ENCODE measurements around the gene NCAPD3.

The NCAPD3 gene

DNA sequence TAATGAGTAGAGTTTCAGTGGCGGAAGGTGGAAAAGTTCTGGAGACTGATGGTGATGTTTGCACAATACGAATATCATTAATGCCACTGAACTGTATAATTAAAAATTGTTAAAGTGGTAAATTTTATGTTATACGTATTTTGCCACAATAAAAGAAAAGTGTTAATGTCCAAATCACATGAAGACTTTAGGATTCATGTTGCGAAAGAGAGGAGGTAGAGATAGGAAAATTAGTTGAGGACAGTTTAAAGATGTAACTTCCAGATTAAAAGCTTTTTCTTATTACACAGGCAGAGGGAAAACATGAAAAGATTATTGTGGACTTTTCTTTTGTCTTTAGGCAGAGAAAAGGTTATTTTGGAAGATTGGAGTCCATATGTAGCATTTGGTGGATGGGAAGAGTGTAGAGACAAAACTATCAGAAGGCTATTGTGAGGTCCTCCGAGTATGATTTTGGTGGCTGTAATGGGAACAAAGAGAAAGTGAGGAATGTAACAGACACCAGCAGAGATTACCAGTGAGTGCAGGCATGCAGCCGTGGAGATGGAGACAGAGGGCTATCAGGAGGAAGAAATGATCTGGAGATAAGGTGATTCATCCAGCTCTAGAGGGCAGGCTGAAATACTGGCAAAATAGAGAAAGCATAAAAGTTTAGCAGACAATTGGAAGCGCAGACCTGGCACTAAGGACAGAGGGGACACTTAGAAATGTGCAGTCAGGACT lies 13.2 kb upstream of the NCAPD3 start:
- TF ChIP-seq, protein P1, sequence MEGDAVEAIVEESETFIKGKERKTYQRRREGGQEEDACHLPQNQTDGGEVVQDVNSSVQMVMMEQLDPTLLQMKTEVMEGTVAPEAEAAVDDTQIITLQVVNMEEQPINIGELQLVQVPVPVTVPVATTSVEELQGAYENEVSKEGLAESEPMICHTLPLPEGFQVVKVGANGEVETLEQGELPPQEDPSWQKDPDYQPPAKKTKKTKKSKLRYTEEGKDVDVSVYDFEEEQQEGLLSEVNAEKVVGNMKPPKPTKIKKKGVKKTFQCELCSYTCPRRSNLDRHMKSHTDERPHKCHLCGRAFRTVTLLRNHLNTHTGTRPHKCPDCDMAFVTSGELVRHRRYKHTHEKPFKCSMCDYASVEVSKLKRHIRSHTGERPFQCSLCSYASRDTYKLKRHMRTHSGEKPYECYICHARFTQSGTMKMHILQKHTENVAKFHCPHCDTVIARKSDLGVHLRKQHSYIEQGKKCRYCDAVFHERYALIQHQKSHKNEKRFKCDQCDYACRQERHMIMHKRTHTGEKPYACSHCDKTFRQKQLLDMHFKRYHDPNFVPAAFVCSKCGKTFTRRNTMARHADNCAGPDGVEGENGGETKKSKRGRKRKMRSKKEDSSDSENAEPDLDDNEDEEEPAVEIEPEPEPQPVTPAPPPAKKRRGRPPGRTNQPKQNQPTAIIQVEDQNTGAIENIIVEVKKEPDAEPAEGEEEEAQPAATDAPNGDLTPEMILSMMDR (IDR thresholded peaks at IDR 0.05; ENCODE audit: control insufficient read depth, insufficient read depth, low read depth, low read length, missing control alignments): no peak
- no peak overlapping the region for H3K4me3 ChIP-seq (ENCODE audit: control insufficient read depth, low read depth, low read length)
- no peak for DNase-seq (ENCODE audit: low read depth)

DNA sequence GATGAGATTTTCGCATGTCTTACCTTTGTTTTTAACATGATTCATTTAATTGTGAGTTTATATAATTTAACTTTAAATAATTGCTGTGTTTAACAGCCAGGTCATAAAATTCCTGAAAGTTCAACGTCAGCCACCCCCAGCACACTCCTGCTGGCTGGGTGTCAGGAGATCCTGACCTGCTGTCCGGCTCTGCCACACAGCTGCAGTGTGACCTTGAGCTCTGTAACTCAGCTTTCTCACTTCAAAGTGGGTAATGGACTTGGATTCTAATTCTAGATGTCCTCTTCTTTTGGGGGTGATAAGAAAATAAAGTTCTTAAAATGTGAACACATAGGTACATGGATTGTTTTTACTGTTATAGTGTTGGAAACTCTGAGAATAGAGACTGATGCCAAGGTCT lies 11.6 kb upstream of the NCAPD3 start:
- H3K4me3 ChIP-seq (ENCODE audit: control insufficient read depth, low read depth, low read length): no peak overlapping the region
- TF ChIP-seq, protein P1 (IDR thresholded peaks at IDR 0.05; ENCODE audit: control insufficient read depth, insufficient read depth, low read depth, low read length, missing control alignments): no peak
- no peak for DNase-seq (ENCODE audit: low read depth)

DNA sequence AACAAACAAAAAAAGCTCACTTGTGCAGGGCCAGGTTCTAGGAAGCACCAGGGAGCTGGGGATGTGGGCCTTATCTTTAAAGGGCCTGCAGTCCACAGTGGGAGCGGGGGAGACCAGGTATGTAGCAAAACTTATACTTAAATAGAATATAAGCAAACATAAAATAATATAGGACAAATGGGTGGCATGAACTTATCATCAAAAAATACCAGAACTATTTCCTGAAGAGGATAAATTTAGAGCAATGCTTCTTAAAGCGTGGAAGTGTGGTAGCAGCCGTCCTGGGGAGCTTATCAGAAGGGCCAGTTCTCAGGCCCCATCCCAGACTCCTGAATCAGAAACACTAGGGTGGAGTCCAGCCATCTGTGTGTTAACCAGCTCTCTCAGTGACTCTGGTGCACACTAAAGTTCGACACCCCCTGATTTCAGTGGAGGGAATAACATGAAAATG lies 10.0 kb upstream of the NCAPD3 start:
- no peak for DNase-seq (ENCODE audit: low read depth)
- H3K4me3 ChIP-seq (ENCODE audit: control insufficient read depth, low read depth, low read length): no peak overlapping the region
- TF ChIP-seq, protein P1 (IDR thresholded peaks at IDR 0.05; ENCODE audit: control insufficient read depth, insufficient read depth, low read depth, low read length, missing control alignments): no peak

DNA sequence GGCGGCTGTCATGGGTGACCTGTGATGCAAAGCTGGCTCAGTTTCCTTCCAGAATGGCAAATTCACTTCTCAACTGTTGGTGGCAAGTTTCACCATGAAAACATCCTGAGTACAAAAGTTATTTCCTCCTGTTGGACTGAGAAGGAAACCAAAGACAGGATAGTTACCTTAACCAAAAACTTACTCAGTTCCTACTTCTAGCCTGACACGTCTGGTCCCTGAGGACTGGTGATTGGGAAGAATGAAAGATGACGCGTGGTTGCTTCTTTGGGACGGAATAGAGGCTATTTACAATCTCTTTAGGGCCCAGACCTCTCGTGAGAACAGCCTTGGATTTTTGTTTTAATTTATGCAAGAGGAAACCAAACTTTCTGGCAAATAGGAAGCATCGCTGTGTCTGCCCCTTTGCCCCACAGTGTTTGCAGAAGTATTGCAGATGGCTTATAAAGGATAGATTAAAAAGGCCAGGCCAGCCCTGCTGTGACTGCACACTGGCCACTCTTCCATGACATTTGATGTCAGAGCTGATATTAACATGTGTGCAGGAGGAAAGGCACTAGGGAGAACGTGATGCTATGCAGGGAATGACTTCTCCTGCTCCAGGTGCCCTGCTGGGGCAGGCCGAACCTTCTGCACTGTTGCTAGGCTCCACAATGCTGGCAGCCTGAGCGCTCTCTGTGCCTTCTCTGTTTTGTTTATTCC lies 8.3 kb upstream of the NCAPD3 start:
- DNase-seq (ENCODE audit: low read depth): no peak
- TF ChIP-seq, protein P1 (IDR thresholded peaks at IDR 0.05; ENCODE audit: control insufficient read depth, insufficient read depth, low read depth, low read length, missing control alignments): no peak
- no peak overlapping the region for H3K4me3 ChIP-seq (ENCODE audit: control insufficient read depth, low read depth, low read length)

DNA sequence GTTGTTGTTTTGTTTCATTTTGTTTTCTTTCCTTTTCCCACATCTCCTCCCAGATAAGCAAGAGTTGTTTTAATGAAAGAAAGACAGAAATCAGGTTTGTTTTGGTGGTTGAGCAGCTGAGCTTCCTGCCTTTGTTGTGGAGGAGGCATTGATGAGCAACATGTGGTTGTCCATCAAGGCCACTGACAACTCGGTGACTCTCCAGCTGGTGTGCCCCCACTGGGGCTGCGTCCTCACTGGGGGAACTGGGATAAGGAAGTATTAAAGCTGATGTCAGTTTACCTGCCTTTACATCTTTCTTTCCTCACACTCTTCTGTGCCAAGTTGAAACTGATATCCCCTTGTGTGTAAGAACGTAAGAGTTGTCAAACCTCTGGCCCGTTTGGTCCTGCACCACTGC lies 6.6 kb upstream of the NCAPD3 start:
- TF ChIP-seq, protein P1 (IDR thresholded peaks at IDR 0.05; ENCODE audit: control insufficient read depth, insufficient read depth, low read depth, low read length, missing control alignments): no peak
- no peak for DNase-seq (ENCODE audit: low read depth)
- H3K4me3 ChIP-seq (ENCODE audit: control insufficient read depth, low read depth, low read length): no peak overlapping the region

DNA sequence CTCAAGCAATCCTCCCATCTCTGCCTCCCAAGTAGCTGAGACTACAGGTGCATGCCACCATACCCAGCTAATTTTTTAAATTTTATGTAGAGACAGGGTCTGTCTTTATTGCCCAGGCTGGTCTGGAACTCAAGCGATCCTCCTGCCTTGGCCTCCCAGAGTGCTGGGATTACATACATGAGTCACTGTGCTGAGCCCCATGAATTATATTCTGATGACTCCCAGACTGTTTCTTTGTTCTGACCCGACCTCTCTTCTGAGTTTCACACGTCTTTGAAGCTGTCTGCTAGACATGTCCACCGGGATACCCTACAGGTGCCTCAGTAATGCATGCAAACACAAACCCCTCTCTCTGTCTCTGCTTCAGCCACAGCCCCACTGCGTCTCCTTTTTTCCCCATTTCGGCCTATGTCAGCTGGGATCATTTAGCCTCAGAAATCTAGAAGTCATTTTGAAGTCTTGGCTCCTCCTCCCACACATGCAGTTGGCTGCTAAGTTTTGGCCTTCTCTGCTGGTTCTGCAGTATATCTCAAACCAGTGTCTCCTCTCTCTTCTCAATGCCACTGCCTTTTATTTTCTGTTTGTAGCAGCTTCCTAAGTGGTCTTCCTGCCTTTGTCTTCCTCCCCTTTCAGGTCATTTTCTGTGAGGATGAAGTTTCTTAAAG lies 5.5 kb upstream of the NCAPD3 start:
- TF ChIP-seq, protein P1 (IDR thresholded peaks at IDR 0.05; ENCODE audit: control insufficient read depth, insufficient read depth, low read depth, low read length, missing control alignments): no peak
- no peak for DNase-seq (ENCODE audit: low read depth)
- no peak overlapping the region for H3K4me3 ChIP-seq (ENCODE audit: control insufficient read depth, low read depth, low read length)
